CD4-positive, alpha-beta memory T cell (primary cell): ENCODE results near the gene TBC1D16. TPM values are rescaled to one million over a fixed set of nuclear protein-coding genes. Genes with fewer than 3 reads are reported as not detected.

ENCODE experiments used
- polyA plus RNA-seq, 2 donors: library from polyadenylated mRNA; unstranded; fragments of 300-500 nt; fragmentation: Illumina TruSeq; gene quantifications; one replicate each; pipeline ENCODE4 v1.2.3, GENCODE V29; 2021
- total RNA-seq, 2 experiments: library from RNA; stranded (reverse); gene quantifications; one replicate each; pipeline ENCODE4 v1.2.3, GENCODE V29; 2021

TBC1D16 gene
- total and polyA plus RNA-seq, 4 experiments from 2014 or later, result 1.2 to 1.8 (median 1.3) TPM; not detected in 1

Other genes starting within 250 kb of the TBC1D16 start
- gene CBX8, start 238.8 kb downstream of the TBC1D16 start, total RNA-seq, result 1 to 10 TPM; 2.8 to 4.1 TPM
- under 1 TPM; 0.29 to 0.34 TPM for gene CBX8, start 238.8 kb downstream of the TBC1D16 start, polyA plus RNA-seq
- gene CBX4, start 196.4 kb downstream of the TBC1D16 start, total RNA-seq, result 10 to 100 TPM; 64.7 to 65.7 TPM
- 1 to 10 TPM; 1.2 to 9.7 TPM for gene CBX4, start 196.4 kb downstream of the TBC1D16 start, polyA plus RNA-seq
- gene CCDC40, start 770 bp upstream of the TBC1D16 start, total RNA-seq, result 1 to 10 TPM in 1 of 2 experiments, under 1 TPM in 1; 0.28 to 1.3 TPM
- gene CCDC40, start 770 bp upstream of the TBC1D16 start, polyA plus RNA-seq, result not detected
- 10 to 100 TPM; 41.1 to 44.8 TPM for gene GAA, start 65.7 kb upstream of the TBC1D16 start, total RNA-seq
- gene GAA, start 65.7 kb upstream of the TBC1D16 start, polyA plus RNA-seq, result 10 to 100 TPM; 14.5 to 15.3 TPM
- 10 to 100 TPM; 54.2 to 56.0 TPM for gene EIF4A3, start 111.3 kb upstream of the TBC1D16 start, total RNA-seq
- 100 to 1,000 TPM in 1 of 2 donors, 10 to 100 TPM in 1; 85.8 to 105 TPM for gene EIF4A3, start 111.3 kb upstream of the TBC1D16 start, polyA plus RNA-seq
- gene CARD14, start 134.2 kb upstream of the TBC1D16 start, total RNA-seq, result under 1 TPM in 1 of 2 experiments, not detected in 1; 0.09 TPM
- under 1 TPM in 1 of 2 donors, not detected in 1; 0.07 TPM for gene CARD14, start 134.2 kb upstream of the TBC1D16 start, polyA plus RNA-seq
- 100 to 1,000 TPM; 189 to 198 TPM for gene SGSH, start 184.5 kb upstream of the TBC1D16 start, total RNA-seq
- 10 to 100 TPM; 37.8 to 58.6 TPM for gene SGSH, start 184.5 kb upstream of the TBC1D16 start, polyA plus RNA-seq
- gene SLC26A11, start 184.6 kb upstream of the TBC1D16 start, total RNA-seq, result 100 to 1,000 TPM; 121 to 126 TPM
- 10 to 100 TPM in 1 of 2 donors, 1 to 10 TPM in 1; 6.3 to 10.6 TPM for gene SLC26A11, start 184.6 kb upstream of the TBC1D16 start, polyA plus RNA-seq
- 100 to 1,000 TPM; 367 to 399 TPM for gene RNF213, start 225.0 kb upstream of the TBC1D16 start, total RNA-seq
- 10 to 100 TPM; 11.2 to 67.9 TPM for gene RNF213, start 225.0 kb upstream of the TBC1D16 start, polyA plus RNA-seq